ENCODE results near the gene RBBP8. TPM values are rescaled to one million over a fixed set of nuclear protein-coding genes. Genes with fewer than 3 reads are reported as not detected.

Gene RBBP8
- total RNA-seq, 4 donors from 2014 or later: 12.4 to 23.9 (median 15.4) TPM

- H3K4me3 ChIP-seq: no peak overlapping the region
- DNase-seq (ENCODE audit: extremely low spot score): no peak
- H3K9me3 ChIP-seq: no peaks in the 10 kb centered on the region
- H3K27me3 ChIP-seq: no peaks in the 10 kb centered on the region
- 95% methylated on average over 2 of the region's 2 CpGs for WGBS
- peaks cover 0 to 35% (median 11%) of the 10 kb centered on the region in 4 donors for H3K36me3 ChIP-seq
- intact Hi-C loops (cut with DNase I): no loop called here
- no peak for TF ChIP-seq POLR2AphosphoS5 (IDR thresholded peaks at IDR 0.05)
- TF ChIP-seq EP300 (IDR thresholded peaks at IDR 0.05): no peak
- no peak for TF ChIP-seq CTCF (IDR thresholded peaks at IDR 0.05)
- TF ChIP-seq POLR2A (IDR thresholded peaks at IDR 0.05; ENCODE audit: low read depth): no peak
- H3K27ac ChIP-seq (replicated peaks in 1 of 4): no peak overlapping the region
- no peaks in the 10 kb centered on the region for H3K4me1 ChIP-seq
Measured at GRCh38 chr18:22999647-23000046, 66.5 kb downstream of the RBBP8 start.

DNA sequence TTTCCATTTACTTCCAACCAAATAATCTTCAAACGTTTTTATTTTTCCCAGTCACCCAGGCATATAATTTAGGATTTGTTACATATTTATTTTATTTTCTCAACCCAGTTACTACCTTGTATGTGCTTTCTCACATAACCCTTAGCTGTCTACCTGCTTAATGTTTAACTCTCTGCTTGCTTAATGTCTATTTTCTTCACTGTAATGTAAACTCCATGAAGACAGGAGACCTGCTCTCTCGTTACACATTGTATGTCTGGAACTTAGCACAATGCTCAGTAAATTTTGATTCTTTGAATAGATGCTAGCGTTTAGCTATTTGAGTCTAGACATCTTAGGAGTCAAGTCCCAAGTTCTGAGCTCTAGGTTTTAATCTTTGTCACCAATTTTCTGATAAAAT is 70.2 kb downstream of the RBBP8 start:
- no peak overlapping the region for H3K4me3 ChIP-seq
- intact Hi-C loops (cut with DNase I): no loop called here
- DNase-seq (ENCODE audit: extremely low spot score): no peak
- peaks cover 0 to 29% (median 12%) of the 10 kb centered on the region in 4 donors for H3K36me3 ChIP-seq
- no peaks in the 10 kb centered on the region for H3K4me1 ChIP-seq
- TF ChIP-seq POLR2AphosphoS5 (IDR thresholded peaks at IDR 0.05) (no peak), EP300 (IDR thresholded peaks at IDR 0.05) (no peak), POLR2A (IDR thresholded peaks at IDR 0.05; ENCODE audit: low read depth) (no peak), CTCF (IDR thresholded peaks at IDR 0.05) (no peak)
- no peak overlapping the region for H3K27ac ChIP-seq (replicated peaks in 1 of 4)
- no peaks in the 10 kb centered on the region for H3K9me3 ChIP-seq
- WGBS: 86% methylated on average over 3 of the region's 3 CpGs
- no peaks in the 10 kb centered on the region for H3K27me3 ChIP-seq

- H3K36me3 ChIP-seq: peaks cover 0 to 17% (median 4%) of the 10 kb centered on the region in 4 donors
- 94% methylated on average over 1 of the region's 1 CpG for WGBS
- no peaks in the 10 kb centered on the region for H3K9me3 ChIP-seq
- DNase-seq (ENCODE audit: extremely low spot score): no peak
- no peak overlapping the region for H3K27ac ChIP-seq (replicated peaks in 1 of 4)
- no peak overlapping the region for H3K4me3 ChIP-seq
- no peak for TF ChIP-seq POLR2A (IDR thresholded peaks at IDR 0.05; ENCODE audit: low read depth)
- TF ChIP-seq CTCF (IDR thresholded peaks at IDR 0.05): no peak
- no peak for TF ChIP-seq POLR2AphosphoS5 (IDR thresholded peaks at IDR 0.05)
- no peak for TF ChIP-seq EP300 (IDR thresholded peaks at IDR 0.05)
- intact Hi-C loops (cut with DNase I): no loop called here
- H3K4me1 ChIP-seq: no peaks in the 10 kb centered on the region
- no peaks in the 10 kb centered on the region for H3K27me3 ChIP-seq
Measured at GRCh38 chr18:23012249-23012648, 79.1 kb downstream of the RBBP8 start.

DNA sequence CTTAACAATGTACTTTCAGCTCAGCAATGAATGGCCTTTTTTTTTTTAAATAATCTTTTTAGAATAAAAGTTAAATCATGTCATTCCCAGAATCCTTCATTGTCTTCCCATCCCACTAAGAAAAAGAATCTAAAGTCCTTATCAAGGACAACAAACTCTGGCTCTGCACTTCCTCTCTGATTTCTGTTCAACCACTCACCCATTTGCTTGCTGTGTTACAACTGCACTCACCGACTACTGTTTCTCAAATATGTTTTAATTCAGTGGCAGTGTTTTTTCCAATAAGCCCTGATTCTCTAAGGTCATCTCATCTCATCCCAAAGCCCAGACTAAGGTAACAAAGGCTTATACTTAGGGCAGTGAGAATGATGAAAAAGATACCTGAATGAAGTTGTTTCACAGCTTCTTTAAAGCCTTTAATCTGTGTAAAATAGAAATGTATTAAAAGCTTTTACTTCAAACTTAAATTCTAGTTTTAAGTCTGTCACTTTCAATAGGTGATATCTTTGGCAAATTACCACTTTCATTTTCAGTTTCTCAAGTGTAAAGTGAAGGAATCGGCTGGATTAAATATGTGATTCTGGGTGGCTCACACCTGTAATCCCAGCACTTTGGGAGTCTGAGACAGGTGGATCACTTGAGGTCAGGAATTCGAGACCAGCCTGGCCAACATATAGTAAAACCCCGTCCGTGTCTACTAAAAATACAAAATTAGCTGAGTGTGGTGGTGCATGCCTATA is 87.6 kb downstream of the RBBP8 start:
- no peak overlapping the region for H3K27ac ChIP-seq (replicated peaks in 1 of 4)
- H3K27me3 ChIP-seq: no peaks in the 10 kb centered on the region
- TF ChIP-seq CTCF (IDR thresholded peaks at IDR 0.05) (no peak), POLR2AphosphoS5 (IDR thresholded peaks at IDR 0.05) (no peak), EP300 (IDR thresholded peaks at IDR 0.05) (no peak), POLR2A (IDR thresholded peaks at IDR 0.05; ENCODE audit: low read depth) (no peak)
- peaks cover 0 to 29% (median 8%) of the 10 kb centered on the region in 4 donors for H3K36me3 ChIP-seq
- no peak for DNase-seq (ENCODE audit: extremely low spot score)
- 82% methylated on average over 5 of the region's 5 CpGs for WGBS
- intact Hi-C loops (cut with DNase I): no loop called here
- no peaks in the 10 kb centered on the region for H3K9me3 ChIP-seq
- no peaks in the 10 kb centered on the region for H3K4me1 ChIP-seq
- H3K4me3 ChIP-seq: no peak overlapping the region

Data from esophagus muscularis mucosa (tissue), 4 donors.